GM12874 (cell line): ENCODE measurements around the gene ARVCF.

ENCODE experiments used
- TF ChIP-seq, protein P1 (sequence below): IDR thresholded peaks from 2 replicates; pipeline ENCODE4 v1.5.1; 2011; ENCODE audit warnings: low read depth, mild to moderate bottlenecking, control low read depth, low read length, moderate library complexity; ENCODE audit not compliant: insufficient read depth

Gene ARVCF

DNA sequence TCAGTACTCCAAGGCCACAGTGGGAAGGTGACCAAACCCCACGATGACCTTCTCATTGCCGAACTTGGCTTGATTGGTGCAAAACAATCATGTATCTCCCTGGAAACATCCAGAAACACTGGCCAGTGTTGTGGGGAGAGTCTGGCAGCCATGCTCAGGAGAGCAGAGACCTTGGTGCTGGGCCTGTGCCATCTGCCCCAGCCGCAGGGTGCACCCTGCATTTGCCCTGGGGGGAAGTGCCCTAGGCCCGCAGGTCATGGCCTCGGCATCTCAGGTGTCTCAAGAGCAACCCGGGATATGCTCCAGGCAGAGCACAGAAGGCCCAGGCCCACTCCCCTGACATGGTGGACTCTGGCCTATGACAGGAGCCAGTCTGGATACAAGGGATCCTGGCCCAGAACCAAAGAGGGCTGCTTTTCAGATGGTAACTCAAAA lies 23.7 kb downstream of the ARVCF start:
- TF ChIP-seq, protein P1, sequence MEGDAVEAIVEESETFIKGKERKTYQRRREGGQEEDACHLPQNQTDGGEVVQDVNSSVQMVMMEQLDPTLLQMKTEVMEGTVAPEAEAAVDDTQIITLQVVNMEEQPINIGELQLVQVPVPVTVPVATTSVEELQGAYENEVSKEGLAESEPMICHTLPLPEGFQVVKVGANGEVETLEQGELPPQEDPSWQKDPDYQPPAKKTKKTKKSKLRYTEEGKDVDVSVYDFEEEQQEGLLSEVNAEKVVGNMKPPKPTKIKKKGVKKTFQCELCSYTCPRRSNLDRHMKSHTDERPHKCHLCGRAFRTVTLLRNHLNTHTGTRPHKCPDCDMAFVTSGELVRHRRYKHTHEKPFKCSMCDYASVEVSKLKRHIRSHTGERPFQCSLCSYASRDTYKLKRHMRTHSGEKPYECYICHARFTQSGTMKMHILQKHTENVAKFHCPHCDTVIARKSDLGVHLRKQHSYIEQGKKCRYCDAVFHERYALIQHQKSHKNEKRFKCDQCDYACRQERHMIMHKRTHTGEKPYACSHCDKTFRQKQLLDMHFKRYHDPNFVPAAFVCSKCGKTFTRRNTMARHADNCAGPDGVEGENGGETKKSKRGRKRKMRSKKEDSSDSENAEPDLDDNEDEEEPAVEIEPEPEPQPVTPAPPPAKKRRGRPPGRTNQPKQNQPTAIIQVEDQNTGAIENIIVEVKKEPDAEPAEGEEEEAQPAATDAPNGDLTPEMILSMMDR: no peak

DNA sequence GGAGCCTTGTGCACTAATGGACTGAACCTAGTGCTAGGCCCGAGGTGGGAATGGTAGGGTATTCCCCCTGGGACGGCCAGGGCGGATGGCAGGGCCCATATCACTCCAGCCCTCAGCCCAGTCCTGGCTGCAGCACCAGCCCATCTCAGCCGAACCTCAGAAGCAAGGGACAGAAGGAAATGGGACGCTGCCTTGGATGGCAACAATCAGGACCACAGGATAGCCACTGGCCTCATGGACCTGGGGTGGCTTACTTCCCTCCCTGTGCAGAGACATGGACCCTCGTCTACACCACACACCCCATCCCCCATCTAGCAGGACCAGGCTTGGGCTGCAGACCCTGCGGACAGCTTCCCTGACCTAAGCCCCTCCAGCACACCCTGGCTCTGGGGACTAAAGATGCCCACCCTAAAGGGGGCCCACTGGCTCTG lies 24.1 kb downstream of the ARVCF start:
- TF ChIP-seq, protein P1: no peak

DNA sequence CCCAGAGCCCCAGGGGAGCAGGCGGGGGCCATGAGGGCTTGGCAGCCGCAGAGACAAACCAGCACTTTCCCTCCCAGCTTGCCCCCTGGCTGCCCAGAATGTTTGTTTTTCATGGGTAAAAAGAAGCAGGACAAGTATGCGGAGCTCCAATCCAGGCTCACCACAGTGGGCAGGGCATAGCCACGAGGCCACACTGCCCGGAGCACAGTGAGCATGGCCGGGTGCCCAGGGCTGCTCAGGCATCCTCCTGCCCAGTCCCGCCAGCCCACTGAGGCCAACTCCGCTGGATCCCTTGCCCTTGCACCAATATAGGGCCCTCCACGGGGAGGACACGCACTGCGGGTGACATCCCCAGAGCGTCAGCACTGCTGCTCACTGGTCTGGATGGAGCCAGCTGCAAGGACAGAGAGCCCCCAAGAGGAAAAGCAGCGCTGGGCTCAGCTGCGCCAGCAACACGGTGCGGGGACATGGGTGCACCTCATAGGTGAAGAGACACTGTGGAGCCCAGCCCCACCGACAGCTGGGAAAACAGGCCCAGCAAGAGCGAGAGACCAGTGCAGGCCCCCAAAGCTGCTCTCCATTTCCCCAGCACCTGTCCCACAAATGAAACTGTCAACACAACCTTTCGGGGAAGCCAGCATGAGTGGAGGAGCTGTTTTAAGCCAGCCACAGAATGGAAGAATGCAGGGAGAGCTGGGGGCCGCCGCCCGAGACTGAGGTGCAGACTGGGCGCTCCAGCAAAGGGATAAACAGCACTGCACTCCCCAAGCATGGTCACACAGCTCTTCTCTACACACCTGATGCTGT lies 24.8 kb downstream of the ARVCF start:
- TF ChIP-seq, protein P1: no peak

DNA sequence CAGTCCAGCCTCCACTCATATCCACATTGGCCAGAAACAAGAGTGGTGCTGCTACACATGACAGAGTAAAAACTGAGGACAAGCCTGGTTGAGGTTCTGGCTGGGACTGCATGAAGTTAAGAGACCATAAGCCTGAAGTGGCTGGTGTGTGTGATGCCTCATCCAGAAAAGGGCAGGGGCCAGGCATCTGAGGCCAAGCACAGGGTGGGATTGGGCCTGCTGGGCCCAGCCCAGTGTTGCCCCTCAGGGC lies 25.3 kb downstream of the ARVCF start:
- TF ChIP-seq, protein P1: no peak

DNA sequence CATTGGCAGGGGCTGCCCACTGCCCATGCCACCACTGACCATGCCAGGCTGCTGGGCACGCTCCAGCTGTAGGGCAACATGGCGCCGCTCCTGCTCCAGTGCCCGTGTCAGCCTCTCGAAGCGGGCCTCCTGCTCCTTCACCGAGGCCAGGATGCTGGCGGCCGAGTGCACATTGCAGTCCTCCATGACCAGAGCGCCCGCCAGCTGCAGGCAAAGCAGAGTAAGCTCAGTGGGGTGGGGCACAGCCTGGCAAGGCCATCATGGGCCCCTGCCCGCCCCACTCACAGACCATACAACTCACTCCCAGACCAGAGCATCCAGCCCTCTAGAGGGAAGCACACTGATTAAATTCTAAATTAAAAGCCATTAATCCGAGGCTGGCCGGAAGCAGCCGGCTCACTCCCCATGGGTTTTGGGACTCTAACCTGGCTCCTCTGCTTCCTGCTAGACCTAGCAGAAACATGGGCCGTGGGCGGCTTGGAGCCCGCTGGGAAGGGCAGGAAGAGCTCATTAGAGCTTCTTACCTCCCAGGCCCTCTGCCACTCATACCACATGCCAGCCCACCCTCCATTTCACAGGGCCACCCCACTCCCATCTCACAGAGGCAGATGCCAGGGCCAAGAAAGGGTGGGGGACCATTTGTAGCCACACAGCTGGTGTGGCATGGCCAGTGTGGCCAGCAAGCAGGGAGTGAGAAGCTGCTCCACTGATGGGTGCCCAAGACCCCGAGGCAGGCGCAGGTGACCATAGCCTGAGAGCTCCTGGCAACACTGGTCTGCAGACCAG lies 25.8 kb downstream of the ARVCF start:
- TF ChIP-seq, protein P1: no peak

DNA sequence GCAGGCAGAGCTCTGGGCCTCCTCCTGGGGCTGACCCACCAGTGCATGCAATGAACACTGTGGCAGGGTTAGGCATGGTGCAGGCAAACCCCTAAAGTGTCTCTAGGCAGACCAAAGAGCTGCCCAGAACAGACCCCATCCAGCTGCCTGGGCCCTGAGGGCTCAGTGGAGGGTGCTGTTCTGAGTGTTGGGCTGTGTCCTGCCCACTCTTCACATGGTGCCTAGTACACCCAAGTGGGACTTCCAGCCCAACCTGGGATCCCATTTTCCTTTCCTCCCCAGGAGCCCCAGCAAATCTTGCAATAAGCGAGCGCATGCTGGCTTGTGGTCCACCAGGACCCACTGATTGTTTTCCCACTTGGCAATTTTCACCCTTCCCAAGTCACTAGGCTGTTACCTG lies 26.4 kb downstream of the ARVCF start:
- TF ChIP-seq, protein P1: no peak

DNA sequence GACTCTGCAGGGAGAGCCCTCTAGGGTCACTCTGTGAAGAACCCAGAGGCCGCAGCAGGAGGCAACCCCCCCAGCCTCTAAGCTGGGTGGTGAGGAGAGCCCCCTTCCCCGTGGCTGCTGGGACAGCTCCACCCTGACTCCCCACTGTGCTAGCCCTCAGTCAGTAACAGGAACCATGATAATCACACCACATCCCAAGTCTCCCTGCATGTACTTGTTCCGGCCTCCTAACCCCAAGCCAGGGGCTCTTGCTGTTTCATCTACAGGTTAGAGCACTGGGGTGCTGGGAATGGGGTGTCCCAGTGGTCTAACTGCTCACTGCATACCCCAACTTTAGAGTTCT lies 26.9 kb downstream of the ARVCF start:
- TF ChIP-seq, protein P1: no peak
